Activated CD8-positive, alpha-beta memory T cell treated with anti-CD3 and anti-CD28 coated beads for 48 hours (primary cell): ENCODE results near the gene ADD2.
"Not testable (repeated sequence)": the region's sequence is repeated elsewhere in the genome, so short reads cannot be mapped to it uniquely, and the experiment has no call there.

Experiments used
- DNase-seq, 3 experiments: peaks; one replicate each; pipeline ENCODE4 v3.0.0-alpha.2; 2020; ENCODE audit warnings: low read depth in 2 of 3, low spot score in 2 of 3

Gene ADD2, protein sequence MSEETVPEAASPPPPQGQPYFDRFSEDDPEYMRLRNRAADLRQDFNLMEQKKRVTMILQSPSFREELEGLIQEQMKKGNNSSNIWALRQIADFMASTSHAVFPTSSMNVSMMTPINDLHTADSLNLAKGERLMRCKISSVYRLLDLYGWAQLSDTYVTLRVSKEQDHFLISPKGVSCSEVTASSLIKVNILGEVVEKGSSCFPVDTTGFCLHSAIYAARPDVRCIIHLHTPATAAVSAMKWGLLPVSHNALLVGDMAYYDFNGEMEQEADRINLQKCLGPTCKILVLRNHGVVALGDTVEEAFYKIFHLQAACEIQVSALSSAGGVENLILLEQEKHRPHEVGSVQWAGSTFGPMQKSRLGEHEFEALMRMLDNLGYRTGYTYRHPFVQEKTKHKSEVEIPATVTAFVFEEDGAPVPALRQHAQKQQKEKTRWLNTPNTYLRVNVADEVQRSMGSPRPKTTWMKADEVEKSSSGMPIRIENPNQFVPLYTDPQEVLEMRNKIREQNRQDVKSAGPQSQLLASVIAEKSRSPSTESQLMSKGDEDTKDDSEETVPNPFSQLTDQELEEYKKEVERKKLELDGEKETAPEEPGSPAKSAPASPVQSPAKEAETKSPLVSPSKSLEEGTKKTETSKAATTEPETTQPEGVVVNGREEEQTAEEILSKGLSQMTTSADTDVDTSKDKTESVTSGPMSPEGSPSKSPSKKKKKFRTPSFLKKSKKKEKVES

DNA sequence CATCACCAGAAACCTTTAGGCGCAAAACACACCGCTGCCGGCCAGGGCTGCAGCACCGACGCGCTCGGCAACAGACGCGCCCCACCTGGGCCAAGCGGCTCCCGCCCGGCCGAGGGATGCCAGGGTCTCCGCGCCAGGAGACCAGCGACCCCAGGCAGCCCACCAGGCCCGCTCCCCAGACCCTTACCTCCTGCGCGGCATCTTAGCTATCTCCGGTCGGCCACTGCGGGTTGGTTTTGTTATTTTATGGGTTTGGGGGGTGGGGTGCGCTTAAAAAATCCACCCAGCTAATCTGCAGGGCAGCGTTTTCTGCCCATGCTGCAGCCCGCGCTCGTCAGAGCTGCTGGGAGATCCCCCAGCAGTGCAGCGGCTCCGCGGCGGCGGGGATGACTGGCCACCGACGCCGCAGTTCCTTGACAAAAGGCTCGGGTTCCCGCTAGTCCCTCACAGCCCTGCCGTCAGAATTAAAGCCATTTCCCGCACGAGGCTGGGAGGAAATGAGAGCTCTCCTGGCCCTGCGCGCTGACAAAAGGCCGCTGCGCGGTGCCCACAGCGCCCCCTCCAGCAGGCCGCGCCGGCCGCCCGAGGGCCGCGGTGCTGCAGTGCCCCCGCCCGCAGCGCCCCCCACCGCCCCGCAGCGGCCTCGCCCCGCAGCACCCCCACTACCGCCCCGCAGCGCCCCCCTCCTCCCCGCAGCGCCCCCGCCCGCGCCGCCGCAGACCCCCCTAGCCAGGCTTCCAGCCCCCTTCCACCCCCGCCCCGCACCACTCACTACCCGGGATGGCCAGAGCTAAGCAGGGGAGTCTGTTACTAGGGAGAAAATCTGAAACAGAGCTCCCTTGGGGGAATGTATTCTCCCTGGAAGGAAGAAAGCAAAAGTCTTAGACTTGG, at the start of gene ADD2:
Gene ADD2 (minus strand): TSS at position 502 of the 891 bp plus-strand sequence. CDS start 61,792 bp downstream, outside the sequence.
- peak in 2 of 3 experiments; percentile 26 to 27 for DNase-seq

DNA sequence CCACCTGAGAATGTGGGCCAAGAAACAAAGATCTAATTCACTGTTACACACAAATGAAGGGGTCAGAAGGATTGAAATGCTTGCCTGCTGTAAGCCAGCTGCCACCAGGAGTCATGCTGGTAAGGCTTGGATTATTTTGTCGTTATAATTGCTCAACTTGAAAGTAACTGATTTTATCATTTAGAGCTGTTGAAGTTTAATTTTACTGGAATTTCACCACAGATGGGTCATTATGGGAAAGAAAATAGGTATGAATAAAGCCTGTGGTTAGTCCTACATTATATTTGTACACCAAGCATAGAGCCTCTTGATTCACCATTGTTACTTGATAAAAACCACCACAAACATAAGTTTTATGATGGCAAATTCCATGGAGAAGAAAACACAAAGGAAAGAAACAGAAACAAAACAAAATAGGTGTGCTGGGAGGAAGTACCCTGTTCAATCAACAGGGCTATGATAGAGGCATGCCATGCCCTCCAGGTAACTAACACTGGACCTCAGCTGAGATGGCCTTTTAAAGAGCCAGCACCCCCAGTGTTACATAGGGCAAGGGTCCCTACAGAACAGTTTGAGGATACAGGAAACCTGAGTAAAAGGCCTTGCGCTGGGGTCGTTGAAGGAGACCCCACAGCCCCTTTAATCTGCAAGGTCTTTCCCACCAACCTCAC, 49.4 kb upstream of the ADD2 start:
- no peak for DNase-seq

DNA sequence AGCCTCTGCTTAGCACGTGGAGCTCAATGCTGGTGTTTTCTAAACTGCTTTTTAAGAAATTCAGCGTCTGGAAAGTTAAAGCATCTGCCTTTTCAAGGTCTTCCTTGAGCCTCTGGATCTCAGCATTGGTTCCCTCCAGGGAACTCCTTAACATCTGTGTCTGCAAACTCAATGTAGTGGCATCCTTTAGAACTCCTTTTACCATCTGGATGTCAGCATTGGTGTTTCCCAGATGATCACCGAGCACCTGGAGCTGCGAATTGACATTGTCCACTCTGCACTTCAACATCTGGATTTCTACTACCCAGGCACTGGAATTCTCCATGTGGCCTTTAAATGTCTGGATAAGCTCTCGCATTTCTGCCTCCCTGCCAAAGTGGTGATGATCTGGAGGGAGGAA, 48.7 kb upstream of the ADD2 start:
- no peak for DNase-seq

DNA sequence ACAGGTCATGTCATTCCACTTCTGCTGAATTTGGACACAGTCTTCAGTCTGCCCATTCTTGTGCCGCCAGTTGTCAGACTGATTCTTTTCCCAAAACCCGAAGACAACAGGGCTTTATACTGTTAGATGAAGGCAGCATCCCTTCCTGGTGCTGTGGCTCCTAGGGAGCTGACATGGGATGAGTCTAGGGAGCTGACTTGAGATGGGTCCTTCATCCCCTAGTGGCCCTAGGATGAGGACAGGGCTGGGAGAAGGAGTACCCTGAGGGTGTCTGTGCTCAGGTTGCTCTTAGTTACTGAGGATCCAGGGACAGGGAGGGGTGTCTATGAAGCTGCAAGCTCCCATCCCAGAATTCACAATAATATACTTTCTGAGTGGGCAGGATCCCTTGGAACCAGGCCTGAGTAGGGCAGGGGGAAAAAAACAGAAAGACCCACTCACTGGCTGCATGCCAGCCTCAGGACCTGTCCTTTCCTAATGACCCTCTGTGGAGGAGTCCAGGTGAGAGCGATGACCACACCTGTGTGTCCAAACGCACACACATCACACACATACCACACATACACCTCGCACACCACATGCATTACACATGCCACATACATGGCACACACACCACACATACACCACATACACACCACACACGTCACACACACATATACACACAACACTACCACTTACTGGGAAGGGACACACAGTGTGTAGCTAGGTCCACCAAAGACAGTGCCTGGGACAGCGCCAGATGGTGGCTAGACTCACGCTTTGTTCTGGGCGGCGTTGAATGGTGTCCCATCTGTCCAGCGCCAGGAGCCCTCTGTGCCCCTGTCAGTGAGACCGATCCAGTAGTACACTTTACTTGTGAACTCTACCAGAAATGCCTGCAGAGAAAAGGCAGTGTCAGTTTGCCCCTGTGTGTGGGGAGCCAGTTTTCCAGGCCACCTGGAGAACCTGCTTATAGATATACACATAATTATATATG, 41.3 kb upstream of the ADD2 start:
- no peak for DNase-seq

DNA sequence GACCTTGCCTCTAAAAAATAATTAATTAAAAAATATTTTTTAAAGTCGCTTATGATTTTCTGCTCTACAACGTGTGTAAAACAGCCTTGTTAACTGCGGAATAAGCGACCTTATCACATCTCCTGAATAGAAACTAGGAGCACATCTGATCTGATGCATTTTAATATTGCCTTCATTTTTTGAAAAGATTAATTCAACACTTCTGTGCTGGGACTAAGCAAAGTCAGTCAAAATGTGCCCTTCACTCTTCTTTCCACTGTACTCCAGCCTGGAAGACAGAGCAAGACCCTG, 39.8 kb upstream of the ADD2 start:
- DNase-seq, result no peak

DNA sequence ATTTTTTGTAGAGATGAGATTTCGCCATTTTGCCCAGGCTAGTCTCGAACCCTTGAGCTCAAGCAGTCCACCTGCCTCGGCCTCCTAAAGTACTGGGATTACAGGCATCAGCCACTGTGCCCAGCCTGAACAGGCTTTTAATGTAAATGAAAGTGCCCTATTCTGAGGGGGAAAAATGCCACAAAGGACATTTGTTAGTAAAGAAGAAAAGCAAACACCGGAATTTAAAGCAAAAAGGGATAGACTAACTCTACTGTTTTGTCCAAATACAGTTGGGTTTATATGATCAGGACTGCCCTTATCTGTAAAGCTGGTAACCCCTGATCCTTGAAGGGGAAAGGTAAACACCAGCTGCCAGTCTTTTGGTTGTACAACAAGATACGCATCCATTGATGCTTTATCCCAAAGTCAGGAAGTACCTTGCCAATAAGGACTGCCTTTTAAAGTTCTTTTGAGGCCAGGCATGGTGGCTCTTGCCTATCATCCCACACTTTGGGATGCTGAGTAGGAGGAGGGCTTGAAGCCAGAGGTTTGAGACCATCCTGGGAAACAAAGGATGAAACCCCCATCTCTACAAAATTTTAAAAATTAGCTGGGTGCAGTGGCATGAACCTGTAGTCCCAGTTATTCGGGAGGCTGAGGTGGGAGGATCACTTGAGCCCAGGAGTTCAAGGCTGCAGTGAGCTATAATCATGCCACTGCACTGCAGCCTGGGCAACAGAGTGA, 39.3 kb upstream of the ADD2 start:
- no peak for DNase-seq

DNA sequence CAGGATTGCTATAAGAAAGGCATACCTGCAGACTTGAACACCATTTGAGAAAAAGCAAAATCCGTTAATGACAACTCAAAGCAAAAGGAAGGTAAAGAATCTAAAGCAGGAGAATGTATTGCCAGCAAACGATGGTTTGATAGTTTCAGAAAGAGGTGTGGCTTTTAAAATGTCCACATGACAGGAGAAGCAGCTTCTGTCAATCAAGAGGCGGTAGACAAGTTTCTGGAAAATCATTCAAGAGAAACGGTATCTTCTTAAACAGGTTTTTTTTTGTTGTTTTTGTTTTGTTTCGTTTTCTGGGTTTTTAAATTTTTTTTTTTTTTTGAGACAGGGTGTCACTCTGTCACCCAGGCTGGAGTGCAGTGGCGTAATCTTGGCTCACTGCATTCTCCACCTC, 38.6 kb upstream of the ADD2 start:
- no peak for DNase-seq

DNA sequence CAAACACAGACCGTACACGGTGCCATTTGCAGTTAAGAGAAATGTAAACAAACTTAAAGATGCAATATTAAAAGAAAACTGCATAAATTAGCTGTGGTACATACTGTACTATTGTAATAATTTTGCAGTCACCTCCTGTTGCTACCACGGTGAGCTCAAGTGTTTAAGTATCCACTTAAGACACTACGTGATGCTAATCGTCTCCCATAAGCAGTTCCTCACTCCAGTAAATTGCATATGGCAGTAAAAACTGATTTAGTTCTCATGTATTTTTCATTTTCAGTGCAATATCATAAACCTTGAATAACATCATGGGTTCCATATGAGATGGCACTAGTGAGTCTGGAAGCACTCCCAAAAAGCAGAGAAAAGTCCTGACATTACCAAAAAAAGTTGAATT, 38.0 kb upstream of the ADD2 start:
- no peak for DNase-seq

DNA sequence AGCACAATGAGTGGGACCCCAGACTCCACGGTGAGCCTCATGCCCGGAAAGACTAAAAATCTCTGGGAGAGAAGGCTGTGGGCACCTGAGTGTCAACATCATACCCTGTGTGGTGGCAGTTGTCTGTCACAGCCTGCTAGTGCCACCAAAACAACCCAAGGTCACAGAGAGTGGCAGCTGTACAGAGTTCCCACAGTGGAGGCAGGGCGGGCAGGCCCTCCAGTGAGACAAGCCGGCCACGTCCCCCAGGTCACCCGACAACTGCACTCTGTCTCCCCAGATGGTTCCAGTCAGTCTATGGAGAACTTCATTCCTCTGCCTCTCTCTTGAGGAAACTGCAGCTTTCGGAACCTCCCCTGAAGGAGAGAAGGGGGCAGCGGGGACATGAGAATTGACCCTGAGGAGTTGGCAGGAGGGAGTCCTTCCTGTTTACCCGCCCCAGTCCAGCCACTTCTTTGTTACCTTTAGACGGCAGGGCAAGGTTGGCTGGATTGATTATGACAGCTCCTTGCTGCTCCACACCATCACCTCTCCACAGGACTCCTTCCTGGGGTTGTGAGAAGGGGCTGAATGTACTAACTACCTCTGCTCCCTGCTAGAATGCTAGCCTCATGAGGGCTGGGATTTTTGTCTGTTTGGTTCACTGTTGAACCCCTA, 33.7 kb upstream of the ADD2 start:
- no peak for DNase-seq

DNA sequence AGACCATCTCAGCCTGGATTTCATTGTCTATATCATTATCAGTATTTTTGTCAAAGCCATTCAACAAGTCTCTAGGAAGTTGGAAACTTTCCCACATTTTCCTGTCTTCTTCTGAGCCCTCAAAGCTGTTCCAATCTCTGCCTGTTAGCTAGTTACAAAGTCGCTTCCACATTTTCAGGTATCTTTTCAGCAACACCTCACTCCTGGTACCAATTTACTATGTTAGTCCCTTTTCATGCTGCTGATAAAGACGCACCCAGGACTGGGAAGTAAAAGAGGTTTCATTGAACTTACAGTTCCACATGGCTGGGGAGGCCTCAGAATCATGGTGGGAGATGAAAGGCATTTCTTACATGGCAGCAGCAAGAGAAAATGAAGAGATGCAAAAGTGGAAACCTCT, 31.7 kb upstream of the ADD2 start:
- DNase-seq, result no peak

DNA sequence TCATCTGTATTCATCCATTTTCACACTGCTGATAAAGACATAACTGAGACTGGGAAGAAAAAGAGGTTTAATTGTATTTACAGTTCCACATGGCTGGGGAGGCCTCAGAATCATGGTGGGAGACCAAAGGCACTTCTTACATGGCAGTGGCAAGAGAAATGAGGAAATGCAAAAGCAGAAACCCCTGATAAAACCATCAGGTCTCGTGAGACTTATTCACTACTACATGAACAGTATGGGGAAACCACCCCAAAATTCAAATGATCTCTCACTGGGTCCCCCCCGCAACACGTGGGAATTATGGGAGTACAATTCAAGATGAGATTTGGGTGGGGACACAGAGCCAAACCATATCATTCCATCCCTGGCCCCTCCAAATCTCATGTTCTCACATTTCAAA, 30.0 kb upstream of the ADD2 start:
- DNase-seq, result not testable (repeated sequence)

DNA sequence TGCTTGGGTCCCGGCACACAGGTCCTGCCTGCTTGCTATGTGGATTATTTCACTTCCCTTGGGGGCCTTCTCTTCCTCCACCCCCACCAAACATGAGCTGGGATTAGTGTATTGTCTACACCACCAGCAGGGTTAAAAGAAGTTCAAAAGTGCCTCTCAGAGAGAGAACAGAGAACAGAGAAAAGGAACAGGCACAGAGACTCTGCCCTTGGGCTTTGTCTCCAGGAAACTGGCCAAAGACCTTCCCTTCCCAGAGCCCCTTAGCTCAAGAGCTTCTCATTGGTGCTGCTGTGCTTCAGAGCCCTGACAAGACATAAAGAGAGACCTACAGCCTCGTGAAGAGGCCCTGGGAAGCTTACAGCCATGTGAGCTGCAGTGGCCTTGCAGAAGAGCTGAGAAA, 29.5 kb upstream of the ADD2 start:
- no peak for DNase-seq

DNA sequence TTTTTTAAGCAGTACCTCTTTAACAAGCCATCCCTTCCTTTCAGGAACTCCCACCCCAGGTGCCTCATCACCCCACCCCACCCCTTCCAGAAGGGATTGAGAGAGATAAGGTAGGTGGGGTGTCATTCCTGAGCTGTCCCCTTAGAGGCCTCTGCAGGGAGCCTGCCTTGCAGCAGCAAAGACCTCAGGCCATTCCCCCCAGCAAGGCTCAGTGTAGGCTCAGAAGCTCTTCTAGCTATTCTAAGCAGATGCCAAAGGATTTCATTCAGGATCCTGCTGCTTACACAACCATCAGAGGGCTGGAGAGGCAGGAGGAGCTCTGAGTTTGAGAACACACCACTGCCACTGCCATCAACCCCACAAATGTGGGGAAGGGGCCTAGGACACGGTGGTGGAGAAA, 28.3 kb upstream of the ADD2 start:
- DNase-seq, result no peak

DNA sequence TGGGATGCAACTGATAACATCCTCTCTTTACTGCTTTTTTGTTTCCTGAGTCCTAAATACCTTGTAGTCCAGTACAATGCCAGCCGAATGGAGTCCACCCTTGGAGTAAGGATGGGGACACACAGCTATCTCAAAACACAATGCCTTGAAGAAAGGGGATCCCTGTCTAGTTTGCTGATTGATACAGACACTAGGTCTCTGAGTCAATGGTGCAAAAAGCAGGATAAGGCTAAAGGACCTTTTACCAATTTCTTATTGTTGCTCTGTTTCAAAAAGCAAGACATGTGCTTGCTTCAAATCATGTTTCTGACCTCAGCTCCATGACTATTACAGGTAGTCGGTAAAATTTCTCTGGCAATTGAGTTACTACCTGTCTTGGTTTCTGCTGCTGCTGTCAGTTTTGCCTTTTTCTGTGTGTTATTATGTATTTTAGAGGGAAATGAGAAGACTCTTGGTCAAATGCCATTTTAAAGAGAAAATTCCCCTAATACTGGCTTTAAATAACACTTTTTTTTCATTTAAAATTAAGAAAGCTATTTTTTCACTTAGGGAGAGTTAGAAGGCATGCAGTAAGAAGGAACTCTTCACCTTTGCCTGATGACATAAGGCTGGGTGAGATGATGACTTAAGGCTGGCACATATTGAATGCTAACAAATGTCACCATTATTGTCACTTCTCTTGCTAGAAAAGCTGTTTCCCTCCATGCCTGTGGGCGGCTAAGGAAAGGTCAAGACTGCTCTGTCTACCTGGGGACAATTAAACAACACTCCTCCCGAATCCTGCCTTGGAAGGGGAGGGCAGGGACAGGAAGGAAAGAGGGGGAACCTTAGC, 27.4 kb upstream of the ADD2 start:
- no peak for DNase-seq

DNA sequence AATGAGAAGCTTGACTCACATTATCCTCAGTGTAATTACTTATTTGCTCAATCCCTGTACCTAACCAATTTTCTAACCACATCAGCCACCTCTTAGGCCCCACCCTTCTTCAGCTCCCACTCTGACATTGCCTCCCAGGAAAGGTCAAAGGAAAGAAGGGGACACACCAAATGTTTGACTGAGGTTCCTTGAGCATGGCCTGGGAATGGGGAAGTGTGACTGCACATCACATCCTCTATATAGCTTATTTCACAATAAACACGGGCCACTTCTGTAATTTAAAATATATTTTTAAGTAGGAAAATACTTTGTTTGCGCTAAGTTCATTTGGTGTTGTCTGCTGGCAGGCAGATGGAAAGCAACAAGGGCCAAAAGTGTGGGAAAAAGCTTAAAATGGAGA, 25.4 kb upstream of the ADD2 start:
- DNase-seq, result no peak

DNA sequence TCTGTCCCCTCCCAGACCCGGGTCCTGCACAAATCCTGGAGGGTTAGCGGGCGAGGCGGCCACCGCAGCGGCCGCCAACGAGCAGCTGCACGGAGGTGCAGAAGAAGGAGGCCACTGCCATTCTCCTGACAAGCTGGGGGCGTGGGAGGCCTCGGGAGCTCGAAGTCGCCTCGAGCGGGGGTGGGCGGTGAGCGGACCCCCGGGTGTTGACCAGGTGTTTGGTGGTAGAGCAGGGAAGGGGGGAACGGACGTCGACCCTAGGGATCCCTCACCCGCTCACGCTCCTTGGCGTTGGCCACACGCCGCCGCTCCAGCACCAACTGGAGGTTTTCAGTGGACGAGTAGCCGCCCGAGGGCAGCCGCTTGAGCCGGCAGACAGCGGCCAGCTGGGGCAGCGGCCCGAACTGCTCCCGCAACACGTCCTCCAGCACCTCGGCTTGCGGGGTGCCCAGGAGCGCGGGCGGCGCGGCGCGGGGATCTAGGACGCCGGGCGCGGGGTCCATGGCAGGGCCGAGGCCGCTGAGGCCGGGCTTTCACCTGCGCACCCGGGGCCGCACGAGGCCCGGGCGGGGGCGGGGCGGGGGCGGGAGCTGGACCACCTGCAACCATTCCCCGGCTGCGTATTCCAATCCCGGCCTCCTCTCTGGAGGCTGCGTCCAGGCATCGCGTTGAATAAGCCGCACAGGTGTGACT, 22.3 kb upstream of the ADD2 start, which contains the start of gene FIGLA:
Gene FIGLA (minus strand): TSS at position 508 of the 693 bp plus-strand sequence. CDS start 5 bp downstream, at position 503.
- no peak for DNase-seq
